HG03060 (cell line): Measurements from ENCODE around the gene CLDN10.
"Not testable (repeated sequence)": the region's sequence is repeated elsewhere in the genome, so short reads cannot be mapped to it uniquely, and the experiment has no call there.

Experiments
- ATAC-seq: cut with Tn5 transposase; IDR thresholded peaks from one replicate; pipeline ENCODE4 v1.9.1; 2021; ENCODE audit warnings: low read depth, moderate number of reproducible peaks; ENCODE audit not compliant: unreplicated experiment

CLDN10 gene, protein sequence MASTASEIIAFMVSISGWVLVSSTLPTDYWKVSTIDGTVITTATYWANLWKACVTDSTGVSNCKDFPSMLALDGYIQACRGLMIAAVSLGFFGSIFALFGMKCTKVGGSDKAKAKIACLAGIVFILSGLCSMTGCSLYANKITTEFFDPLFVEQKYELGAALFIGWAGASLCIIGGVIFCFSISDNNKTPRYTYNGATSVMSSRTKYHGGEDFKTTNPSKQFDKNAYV

DNA sequence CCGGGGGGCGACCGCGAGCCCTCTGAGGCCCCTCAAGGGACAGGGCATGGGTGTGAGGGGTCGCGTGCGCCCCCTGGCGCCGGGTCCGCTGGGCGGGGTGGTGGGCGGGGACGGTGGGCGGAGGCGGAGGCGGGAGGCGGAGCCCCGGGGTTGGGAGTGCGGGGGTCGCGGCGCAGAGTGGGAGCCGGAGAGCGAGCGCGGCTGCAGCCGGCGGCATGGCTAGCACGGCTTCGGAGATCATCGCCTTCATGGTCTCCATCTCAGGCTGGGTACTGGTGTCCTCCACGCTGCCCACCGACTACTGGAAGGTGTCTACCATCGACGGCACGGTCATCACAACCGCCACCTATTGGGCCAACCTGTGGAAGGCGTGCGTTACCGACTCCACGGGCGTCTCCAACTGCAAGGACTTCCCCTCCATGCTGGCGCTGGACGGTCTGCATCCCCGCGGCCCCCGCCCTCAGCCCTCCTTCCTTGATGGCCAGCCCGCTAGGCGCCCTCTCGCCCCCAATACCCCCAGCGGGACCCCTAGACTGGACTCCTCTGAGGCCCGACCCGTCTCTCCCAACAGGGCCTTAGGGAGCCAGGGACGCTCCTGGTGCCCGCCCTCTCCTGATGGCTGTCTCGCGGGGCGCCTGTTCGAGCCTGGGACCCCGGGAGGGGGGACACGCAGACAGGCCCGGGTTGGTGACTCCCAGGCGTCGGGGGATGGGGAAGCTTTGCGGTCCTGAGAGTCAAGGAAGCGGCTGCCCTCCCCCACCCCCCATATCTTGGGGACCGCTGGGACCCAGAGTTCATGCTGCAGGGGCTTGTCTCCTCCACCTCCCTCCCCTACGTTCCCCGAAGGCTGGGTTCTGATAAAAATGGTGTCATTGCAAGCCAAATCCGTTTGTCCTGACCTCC, at the start of gene CLDN10:
CLDN10 (plus strand) TSS at position 182 of the 903 bp plus-strand sequence; CDS start at position 216, 34 bp downstream.
- ATAC-seq: no peak

DNA sequence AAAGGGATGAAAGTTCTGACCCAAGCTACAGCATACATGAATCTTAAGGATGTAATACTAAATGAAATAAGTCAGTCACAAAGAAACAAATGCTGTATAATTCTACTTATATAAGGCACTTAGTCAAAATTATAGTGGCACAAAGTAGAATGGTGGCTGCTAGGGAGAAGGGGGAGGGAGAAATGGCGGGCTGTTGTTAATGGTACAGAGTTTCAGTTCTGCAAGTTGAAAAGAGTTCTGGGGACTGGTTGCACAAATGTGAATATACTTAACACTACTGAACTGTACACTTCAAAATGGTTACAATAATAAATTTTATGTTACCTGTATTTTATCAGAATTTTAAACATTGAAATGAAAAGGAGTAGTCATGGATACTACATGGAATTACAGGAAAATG, 48.9 kb upstream of the CLDN10 start:
- ATAC-seq: no peak

DNA sequence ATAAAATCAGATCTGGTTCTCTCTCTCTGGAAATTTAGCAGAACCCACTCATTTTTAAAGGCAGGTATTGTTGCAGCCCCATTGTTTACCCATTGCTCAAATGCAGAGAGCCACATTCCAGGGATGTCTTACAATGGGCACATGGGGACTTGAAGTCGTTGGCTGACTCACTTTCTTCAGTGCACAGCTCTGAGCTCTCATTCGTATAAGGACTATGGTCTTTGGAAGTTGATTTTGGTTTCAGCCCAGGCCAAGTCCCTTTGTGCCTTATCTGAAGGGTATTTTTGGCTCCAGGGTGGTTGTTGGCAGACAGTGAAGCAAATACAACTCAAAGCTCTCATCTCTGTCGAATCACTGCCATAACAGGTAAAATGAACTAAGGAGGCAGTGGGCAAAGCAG, 47.3 kb upstream of the CLDN10 start:
- ATAC-seq: no peak

DNA sequence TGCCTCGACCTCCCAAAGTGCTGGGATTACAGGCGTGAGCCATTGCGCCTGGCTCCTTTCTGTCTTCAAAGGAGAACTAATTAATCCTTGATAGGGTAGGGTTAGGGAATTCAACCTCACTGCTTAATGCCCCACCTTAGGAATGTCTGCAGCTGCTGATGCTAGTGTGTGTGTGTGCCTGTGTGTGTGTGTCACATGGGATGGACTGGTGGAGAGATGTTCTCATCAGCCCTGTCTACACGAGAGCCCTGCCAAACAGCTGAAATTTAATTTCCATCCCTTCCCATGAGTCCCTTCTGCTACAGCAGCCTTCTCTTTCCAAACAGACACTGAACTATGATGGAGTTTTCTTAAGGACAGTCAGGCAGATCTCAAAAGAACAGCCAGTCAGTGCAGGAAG, 46.5 kb upstream of the CLDN10 start:
- ATAC-seq: no peak

DNA sequence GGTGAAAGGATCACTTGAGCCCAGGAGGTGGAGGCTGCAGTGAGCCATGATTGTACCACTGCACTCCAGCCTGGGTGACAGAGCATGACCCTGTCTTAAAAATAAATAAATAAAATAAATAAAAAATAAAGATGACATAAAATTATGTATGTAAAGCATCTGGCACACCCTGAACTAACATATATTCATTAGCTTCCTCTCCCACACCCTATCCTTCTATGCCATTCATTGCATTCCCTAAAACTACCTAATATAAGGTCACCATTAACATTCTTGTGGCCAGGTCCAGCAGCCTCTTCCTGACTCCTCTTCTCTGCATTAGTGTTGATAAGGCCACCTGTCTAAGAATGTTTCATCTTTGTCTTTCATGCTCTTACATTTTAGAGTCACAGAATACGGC, 44.5 kb upstream of the CLDN10 start:
- no peak for ATAC-seq

DNA sequence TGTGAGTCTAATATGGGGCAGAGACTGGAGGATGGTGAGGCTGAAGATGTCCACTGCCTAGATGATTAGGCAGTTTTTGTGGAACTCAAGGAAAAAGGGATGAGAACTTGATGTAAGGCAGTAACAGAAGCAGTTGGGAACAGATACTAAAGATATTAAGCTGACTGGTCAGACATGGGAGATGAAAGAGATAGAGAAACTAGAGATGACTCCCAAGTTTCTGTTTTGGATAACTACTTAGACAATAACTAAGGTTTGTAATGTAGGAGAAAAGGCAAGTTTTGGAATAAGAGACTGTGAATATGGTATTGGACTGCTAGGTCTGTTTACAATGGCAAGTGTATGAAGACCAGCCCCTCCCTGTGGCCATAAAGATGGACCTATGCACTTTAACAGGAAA, 43.5 kb upstream of the CLDN10 start:
- no peak for ATAC-seq

DNA sequence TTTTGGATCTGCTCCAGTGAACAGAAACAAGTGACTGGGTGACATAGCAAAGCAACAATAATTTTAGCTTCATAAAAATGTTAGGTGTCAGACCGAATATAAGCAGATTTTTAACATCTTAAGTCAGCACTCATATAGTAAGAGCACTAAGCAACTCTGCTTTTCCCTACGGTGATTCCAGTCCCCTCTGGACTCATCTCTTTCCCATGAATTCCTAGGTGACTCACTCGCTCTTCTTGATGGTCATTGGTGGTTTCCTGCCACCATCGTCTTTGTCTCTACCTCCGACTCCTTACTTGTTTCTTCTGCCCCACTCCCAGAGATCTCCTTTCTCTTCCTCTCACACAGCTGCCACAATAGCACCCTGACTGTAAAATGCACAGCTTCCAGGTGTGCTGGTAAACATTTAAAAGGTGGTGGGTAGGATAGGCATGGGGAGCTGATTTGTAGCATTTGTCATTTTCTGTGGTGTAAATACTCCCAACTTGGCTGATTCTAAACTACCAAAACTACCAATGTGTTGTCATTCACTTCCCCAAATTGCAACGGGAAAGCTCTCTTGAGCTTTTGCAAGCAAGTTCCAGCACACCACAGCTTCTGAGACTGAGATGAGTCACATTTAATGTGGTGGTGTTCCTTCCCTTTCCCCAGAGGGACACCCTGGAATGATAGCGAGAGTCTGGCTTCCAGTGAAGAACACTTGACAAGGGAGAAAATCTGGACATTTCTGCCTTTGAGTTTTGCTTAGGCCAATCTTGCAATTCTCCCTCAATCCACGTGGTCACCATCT, 42.8 kb upstream of the CLDN10 start:
- ATAC-seq: no peak

DNA sequence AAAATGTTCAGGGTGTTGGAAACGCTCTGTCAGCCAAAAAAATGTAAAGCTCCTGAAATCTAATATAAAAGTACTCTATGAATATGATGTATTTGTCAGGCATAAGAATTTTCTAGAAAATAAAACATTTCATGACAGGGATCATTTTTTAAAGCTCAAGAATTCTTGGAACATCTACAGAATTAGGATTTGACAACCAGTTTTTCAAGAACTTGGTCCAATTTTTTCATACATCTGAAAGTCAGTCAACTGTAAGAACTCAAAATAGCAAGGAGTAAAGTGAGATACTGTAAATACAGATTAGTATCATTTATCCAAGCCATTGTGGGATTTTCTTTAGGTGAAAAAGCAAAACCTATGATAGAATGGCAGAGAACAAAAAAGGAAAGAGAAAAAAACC, 41.6 kb upstream of the CLDN10 start:
- no peak for ATAC-seq

DNA sequence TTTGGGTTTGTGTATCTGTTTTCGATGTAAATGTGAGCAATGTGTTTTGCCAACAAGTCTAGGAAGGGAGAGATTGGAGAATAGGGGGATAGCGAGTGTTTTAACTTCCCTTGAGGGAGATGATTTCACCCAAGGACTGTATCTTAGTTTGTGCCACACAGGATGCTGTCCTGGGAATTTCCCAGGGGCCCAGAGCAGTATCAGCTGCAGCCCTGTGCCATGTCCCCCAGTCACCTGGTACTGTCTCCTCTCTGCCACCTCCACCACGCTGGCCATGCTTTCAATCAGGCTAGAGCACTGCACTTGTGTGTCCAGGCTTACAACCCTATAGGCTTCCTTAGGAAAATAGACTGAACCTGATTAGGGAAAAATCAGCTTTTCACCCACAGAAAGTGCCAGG, 40.1 kb upstream of the CLDN10 start:
- no peak for ATAC-seq

DNA sequence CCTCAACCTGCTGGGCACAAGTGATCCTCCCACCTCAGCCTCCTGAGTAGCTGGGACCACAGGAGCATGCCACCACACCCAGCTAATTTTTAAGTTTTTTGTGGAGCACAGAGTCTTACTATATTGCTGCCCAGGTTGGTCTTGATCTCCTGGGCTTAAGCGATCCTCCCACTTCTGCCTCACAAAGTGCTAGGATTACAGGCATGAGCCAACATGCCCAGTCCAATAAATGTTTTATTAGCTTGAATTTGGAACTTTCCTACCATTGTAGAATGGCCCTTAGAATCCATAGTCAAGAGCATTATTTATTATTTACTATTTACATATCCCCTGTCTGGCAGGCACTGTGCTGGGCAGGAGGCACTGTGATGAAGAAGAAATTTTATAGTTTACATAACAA, 39.6 kb upstream of the CLDN10 start:
- ATAC-seq: no peak

DNA sequence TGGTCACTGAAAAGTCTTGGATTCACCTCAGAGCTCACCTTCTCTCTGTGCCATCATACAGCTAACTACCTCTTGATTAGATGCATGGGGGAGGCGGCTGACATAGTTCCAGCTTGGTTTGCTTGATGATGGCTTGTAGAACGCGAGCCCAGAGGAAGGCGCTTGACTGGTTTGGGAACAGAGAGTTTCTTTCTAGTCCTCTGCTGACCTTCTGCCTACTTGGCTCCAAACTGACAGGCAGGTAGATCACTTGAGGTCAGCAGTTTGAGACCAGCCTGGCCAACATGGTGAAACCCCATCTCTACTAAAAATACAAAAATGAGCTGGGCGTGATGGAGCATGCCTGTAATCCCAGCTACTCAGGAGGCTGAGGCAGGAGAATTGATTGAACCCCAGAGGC, 36.9 kb upstream of the CLDN10 start:
- not testable (repeated sequence) for ATAC-seq

DNA sequence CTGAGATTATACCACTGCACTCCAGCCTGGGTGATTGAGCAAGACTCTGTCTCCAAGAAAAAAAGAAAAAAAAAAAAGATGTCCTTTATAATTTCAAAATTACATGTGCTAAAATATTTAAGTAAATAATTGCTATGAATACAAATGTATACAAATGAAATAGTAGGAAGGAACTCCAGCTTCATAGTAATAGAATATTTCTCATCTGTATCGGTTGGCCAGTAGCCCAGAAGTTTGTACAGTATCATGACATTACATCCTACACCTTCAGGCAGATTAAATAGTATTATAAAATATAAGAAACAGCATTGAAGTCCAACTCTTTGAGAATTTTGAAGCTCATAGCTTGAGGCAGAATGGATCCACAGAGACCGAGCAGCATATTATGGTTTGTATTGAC, 36.5 kb upstream of the CLDN10 start:
- no peak for ATAC-seq

DNA sequence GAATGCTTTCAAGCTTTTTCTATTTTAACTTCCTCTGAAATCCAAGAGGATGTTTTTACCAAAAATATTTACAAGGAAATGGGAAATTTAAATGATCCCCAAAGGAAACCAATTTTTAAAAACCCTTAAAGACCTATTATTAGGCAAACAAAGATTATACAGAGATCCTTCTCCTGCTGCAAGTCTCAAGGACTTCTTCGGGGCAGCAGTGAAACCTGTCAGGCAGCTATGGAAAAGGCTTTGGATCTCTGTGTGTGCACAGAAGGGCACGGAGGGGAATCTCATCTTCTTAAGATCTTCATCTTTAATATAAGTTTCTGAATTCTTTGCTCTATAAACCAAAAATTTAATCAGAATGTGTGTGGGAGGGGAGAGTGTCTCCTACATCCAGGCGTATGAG, 36.0 kb upstream of the CLDN10 start:
- ATAC-seq: no peak

DNA sequence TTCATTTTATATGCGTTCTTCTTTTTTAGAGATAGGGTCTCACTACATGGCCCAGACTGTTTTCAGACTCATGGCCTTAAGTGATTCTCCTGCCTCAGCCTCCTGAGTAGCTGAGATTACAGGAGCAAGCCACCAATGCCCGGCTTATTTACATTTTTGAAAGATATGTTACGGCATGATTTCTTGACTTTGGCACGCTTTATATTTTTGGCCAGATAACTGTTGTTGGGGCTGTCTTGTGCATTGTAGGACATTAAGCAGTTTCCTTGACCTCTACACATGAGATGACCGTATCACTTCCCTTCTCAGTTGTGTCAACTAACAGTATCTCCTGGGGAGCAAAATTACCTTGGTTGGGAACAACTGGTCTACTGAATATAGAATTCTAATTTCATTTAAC, 28.9 kb upstream of the CLDN10 start:
- no peak for ATAC-seq

DNA sequence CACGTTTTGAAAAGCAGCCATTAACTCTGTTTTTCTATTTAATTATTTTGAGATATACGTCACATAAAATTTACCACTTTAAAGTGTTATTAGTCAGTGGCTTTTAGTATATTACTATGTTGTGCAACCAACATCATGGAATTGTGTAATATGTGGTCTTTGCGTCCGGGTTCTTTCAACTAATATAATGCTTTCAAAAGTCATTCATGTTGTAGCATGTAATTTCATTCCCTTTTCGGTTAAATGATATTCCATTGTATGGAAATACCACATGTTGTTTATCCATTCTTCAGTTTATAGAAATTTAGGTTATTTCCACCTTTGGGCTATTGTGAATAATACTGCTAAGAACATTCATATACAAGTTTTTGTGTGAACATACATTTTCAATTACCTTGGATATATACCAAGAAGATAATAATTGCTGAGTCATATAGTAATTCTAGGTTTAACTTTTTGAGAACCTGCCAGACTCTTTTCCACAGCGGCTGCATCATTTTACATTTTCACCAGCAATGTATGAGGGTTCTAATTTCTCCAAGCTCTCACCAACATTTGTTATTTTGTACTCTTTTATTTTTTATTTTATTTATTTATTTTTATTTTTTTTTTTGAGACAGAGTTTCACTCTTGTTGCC, 28.1 kb upstream of the CLDN10 start:
- ATAC-seq: no peak

DNA sequence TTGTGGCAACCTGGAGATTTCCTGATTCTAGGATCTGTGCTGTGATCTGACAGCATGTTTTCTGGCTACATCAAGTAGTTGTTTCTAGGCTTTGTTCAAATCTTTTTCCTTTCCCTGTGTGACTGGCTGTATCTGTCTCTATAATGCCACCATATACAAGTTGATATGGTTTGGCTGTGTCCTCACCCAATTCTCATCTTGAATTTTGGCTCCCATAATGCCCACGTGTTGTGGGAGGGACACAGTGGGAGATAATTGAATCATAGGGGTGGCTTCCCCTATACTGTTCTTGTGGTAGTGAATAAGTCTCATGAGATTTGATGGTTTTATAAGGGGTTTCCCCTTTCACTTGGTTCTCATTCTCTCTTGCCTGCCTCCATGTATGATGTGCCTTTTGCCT, 24.6 kb upstream of the CLDN10 start:
- no peak for ATAC-seq

DNA sequence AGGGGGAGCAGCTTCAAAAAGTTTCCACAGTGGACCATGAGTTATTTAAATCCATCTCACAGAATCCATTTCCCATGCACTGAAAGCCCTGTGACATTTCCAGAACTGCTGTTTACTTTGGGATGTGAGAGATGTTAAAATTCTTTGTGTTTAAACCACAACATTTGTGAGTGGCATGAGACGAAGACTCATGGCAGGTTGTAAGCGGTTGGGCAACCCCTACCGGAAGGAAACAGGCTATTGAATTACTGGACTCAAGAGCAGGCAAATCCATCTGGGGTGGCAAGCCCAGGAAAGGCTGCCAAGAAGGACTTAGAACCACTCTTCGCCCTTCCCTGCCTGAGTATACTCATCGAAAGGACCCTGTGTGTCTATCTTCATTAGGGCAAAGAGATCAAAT, 22.3 kb upstream of the CLDN10 start:
- ATAC-seq: no peak

DNA sequence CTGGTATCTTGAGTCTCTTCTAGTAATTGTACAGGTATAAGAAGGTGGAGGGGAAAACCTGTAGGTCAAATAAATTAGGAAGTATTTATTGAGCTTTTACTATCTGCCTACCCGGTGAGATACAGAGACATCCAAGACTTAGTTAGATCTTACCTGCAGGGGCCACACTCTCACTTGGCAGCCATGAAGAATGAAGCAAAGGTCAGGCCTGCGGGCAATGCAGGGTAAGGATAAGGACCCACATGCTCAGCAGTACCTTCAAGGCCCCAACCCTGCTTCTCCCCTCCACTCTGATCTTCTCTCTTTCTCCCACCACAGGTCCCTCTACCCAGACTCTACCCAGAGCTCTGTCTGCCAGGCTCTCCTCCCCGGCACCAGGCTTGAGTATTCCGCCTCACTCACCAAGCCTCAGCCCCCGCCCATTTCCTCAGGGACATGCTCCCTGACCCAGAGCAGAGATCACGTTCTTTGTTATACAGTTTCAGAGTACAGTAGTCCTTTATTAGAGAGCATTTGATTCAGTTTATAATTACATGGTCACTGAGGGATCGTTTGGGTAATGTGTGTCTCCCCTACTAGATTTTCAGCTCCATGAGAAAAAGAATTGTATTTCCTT, 18.9 kb upstream of the CLDN10 start:
- ATAC-seq: no peak

DNA sequence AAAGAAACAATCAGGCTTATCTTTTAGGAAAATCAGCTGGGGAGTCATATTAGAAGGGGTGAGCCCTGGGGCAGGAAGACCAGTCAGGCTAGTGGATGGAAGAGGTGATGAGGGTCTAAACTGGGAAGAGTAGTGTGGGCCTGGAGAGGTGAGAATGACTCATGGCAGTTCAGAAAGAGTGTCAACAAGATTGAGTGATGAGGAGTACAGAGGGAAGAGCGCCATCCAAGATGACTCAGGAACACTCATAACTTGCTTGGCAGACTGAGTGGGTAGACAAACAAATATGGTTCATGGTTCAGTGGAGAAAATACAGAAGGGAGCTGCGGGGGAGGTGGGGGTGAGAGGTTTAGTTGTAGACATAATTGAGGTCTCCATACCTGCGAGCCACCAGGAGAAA, 17.3 kb upstream of the CLDN10 start:
- ATAC-seq: no peak

DNA sequence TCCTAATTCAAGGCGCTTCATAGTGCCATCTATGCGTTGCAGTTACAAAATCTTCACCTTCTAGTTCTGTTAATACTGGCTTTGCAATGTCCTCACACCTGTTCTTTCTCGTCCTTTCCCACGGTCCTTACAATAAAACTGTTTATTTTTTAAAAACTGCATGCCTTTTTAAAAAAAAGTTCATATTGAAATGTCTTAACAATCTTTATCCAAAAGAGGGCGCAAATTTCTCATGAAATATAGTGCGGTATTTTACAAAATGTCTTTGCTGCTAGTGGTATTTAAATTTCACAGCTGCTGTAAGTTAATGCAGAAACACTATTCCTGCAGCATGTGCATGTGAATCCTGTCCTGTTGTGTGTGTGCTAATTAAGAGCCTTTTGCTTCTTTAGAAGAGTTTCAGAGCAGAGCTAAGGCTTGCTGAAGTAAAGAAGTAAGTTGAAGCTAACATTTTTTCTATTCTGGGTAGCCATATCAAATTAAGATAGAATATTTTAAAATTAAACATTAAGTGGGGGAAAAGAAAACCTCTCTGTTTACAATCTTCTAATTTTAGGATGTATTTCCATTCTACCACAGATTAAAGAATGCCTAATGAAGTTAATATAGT, 15.8 kb upstream of the CLDN10 start:
- no peak for ATAC-seq
